ENCODE data around the gene METAP2.

DNA sequence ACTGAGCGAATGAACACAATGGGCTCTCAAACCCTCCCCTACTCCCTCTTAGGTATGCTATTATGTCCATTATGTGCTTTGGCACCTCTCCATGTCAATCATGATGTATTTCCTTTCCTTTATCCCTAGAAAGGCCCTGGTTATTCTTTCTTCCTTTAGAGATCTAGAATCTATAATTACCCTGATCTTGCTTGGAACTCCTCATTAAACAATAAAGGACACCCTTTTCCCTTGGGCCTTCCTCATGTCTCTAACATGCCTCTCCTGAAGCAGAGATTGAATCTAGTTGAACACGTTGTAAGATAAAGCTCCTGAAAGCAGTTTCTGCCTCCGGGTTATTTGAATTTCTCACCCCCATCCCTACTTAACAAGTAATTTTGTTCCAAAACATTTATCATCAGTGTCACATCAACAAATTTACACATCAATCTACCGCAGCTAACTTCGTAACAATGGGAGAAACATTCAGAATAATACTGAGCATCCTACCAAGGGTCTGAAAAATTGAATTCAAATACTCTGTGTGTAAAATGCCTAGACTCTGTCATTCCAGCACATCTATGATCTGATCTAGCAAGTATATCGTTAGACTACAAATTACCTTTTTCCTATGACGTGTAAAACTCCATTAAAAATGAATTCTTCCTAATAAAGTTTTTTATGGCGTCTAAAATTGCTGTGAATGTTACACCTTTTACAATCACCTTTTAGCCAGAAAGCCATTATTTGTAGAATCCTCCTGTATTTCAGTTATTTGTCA, 72.0 kb downstream of the METAP2 start:
- TF ChIP-seq, protein P1, sequence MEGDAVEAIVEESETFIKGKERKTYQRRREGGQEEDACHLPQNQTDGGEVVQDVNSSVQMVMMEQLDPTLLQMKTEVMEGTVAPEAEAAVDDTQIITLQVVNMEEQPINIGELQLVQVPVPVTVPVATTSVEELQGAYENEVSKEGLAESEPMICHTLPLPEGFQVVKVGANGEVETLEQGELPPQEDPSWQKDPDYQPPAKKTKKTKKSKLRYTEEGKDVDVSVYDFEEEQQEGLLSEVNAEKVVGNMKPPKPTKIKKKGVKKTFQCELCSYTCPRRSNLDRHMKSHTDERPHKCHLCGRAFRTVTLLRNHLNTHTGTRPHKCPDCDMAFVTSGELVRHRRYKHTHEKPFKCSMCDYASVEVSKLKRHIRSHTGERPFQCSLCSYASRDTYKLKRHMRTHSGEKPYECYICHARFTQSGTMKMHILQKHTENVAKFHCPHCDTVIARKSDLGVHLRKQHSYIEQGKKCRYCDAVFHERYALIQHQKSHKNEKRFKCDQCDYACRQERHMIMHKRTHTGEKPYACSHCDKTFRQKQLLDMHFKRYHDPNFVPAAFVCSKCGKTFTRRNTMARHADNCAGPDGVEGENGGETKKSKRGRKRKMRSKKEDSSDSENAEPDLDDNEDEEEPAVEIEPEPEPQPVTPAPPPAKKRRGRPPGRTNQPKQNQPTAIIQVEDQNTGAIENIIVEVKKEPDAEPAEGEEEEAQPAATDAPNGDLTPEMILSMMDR (IDR thresholded peaks at IDR 0.05): no peak
- TF ChIP-seq POLR2A (IDR thresholded peaks at IDR 0.05) (no peak), POLR2AphosphoS5 (IDR thresholded peaks at IDR 0.05; ENCODE audit: insufficient read depth in 1 of 2, low read depth in 1 of 2) (no peak)
